Tibial artery (tissue), 4 donors: Measurements from ENCODE around the gene LHFPL4.
"Not testable (repeated sequence)": the region's sequence is repeated elsewhere in the genome, so short reads cannot be mapped to it uniquely, and the experiment has no call there.

Experiments
- DNase-seq, 2 donors: peaks; one replicate each; pipeline ENCODE4 v3.0.0-alpha.2; 2019
- H3K27ac ChIP-seq, 2 donors: fragments of 200-600 bp; sonication (generic) in 1 of 2; 1 replicate in 1 of 2; 2 replicates in 1 of 2; pipeline ENCODE4 v1.5.1; 2018 to 2019; ENCODE audit warnings: mild to moderate bottlenecking in 1 of 2
- H3K27me3 ChIP-seq, 2 donors: fragments of 200-600 bp; sonication (generic) in 1 of 2; one replicate each; pipeline versions ENCODE4 v1.5.1 to v1.6.0; 2016 to 2019
- H3K36me3 ChIP-seq, 3 donors: fragments of 200-600 bp; sonication (generic) in 2 of 3; one replicate each; pipeline ENCODE4 v1.5.1; 2016 to 2019; ENCODE audit warnings: mild to moderate bottlenecking in 2 of 3
- H3K4me1 ChIP-seq, 4 donors: fragments of 200-600 bp; sonication (generic) in 2 of 4; 1 replicate in 3 of 4; 2 replicates in 1 of 4; pipeline ENCODE4 v1.5.1; 2016 to 2019
- H3K4me3 ChIP-seq, 2 donors: fragments of 200-600 bp; sonication (generic) in 1 of 2; 1 replicate in 1 of 2; 2 replicates in 1 of 2; pipeline ENCODE4 v1.5.1; 2018 to 2019; ENCODE audit warnings: mild to moderate bottlenecking in 2 of 2
- H3K9me3 ChIP-seq, 3 donors: fragments of 200-600 bp; sonication (generic) in 1 of 3; one replicate each; pipeline ENCODE4 v1.5.1; 2016 to 2019
- CTCF ChIP-seq, 2 experiments: fragments of 200-600 bp in 1 of 2; fragments of 450-650 bp in 1 of 2; IDR thresholded peaks; one replicate each; pipeline ENCODE4 v1.5.1; 2017 to 2019; ENCODE audit warnings: antibody characterized with exemption in 2 of 2, mild to moderate bottlenecking in 1 of 2, moderate library complexity in 1 of 2
- intact Hi-C: fragments of 100-400 bp; cut with DNase I; formaldehyde crosslinking; loops from one replicate; pipeline ENCODE4 v1.15.0; 2023; ENCODE audit warnings: low total_unique reads

The LHFPL4 gene

GRCh38 chr3:9499455-9500107 is 54.0 kb downstream of the LHFPL4 start:
- no peak for TF ChIP-seq CTCF (IDR thresholded peaks at IDR 0.05)
- Histone ChIP-seq H3K27me3 (peaks cover 0 to 31% of the 10 kb centered on the region in 2 donors), H3K4me1 (peaks cover 0 to 12% (median 8%) of the 10 kb centered on the region in 4 donors), H3K27ac (no peak overlapping the region), H3K4me3 (no peak overlapping the region), H3K9me3 (no peaks in the 10 kb centered on the region), H3K36me3 (peaks cover 0 to 2% (median 0%) of the 10 kb centered on the region in 3 donors)
- intact Hi-C loops, result loop anchor here (5.0 kb wide), 1 partner anchor 403 kb away; the partner anchor contains the start of gene IL17RE
- DNase-seq, result peak in 1 of 2 donors; percentile 60

DNA sequence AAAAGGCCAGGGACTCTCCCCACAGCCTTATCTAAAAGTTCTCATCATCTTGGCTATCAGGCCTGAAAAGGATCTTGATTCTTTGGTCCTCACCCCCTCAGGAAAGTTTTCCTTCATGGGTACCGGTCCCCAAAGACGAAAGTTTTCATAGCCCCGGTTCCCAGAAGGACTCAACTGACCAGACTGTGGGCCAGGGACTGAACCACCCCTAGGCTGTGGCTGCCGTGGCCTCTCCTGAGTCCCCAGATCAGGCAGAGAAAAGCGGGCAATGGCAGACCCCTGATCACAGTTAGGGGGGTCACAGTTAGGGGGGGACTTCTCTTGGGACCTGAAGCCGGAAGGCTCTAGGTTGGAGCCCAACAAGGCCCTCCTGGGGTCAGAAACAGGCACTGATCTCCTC is 54.8 kb downstream of the LHFPL4 start:
- Histone ChIP-seq H3K4me3 (no peak overlapping the region), H3K9me3 (no peaks in the 10 kb centered on the region), H3K36me3 (peaks cover 0 to 7% (median 0%) of the 10 kb centered on the region in 3 donors), H3K27me3 (peaks cover 0 to 31% of the 10 kb centered on the region in 2 donors), H3K4me1 (peaks cover 0 to 12% (median 8%) of the 10 kb centered on the region in 4 donors), H3K27ac (no peak overlapping the region)
- DNase-seq, result no peak
- intact Hi-C loops, result no loop called here
- no peak for TF ChIP-seq CTCF (IDR thresholded peaks at IDR 0.05)

DNA sequence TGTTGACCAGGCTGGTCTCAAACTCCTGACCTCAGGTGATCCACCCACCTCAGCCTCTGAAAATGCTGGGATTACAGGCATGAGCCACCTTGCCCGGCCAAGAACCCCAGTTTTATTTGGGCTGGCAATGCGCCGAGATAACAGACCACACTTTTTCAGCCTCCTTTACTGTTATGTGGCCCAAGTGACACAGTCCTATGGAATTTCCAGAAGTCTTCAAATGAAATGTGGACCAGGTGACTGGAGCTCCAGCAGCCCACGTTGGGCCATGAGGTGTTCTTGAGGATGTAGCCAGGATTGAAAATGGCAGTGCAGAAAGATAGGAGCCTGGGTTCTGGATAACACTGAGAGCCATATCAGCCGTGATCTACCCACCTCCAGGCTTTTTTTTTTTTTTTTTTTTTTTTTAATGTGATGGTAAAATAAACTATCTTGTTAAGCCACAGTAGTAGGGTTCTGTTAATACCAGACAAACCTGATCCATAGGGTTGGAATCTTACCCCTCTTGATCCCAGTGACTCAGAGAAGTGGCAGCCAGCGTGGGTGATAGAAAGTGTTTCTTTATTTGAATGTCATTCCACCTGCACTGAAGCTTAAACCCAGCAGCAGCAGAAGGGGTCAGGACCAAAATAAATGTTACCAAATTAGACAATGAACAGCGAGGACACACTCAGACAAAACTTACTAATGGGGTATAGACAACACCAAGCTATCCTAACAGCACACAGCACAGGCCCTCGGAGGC is 55.6 kb downstream of the LHFPL4 start:
- H3K9me3 ChIP-seq, result no peaks in the 10 kb centered on the region
- intact Hi-C loops, result no loop called here
- no peak for TF ChIP-seq CTCF (IDR thresholded peaks at IDR 0.05)
- H3K36me3 ChIP-seq, result peaks cover 0 to 7% (median 4%) of the 10 kb centered on the region in 3 donors
- DNase-seq, result no peak
- no peak overlapping the region for H3K4me3 ChIP-seq
- H3K27me3 ChIP-seq, result peaks cover 0 to 31% of the 10 kb centered on the region in 2 donors
- peaks cover 0 to 12% (median 8%) of the 10 kb centered on the region in 4 donors for H3K4me1 ChIP-seq
- no peak overlapping the region for H3K27ac ChIP-seq

- H3K4me3 ChIP-seq, result no peak overlapping the region
- intact Hi-C loops, result no loop called here
- H3K27ac ChIP-seq, result no peak overlapping the region
- H3K27me3 ChIP-seq, result peaks cover 0 to 29% of the 10 kb centered on the region in 2 donors
- DNase-seq, result no peak
- H3K4me1 ChIP-seq, result peaks cover 0 to 12% (median 8%) of the 10 kb centered on the region in 4 donors
- no peaks in the 10 kb centered on the region for H3K9me3 ChIP-seq
- peaks cover 0 to 11% (median 4%) of the 10 kb centered on the region in 3 donors for H3K36me3 ChIP-seq
- TF ChIP-seq CTCF (IDR thresholded peaks at IDR 0.05), result no peak
Observed at GRCh38 chr3:9496893-9497292, 56.7 kb downstream of the LHFPL4 start.

- intact Hi-C loops, result not testable (repeated sequence)
Observed at GRCh38 chr3:9494036-9494435, 59.6 kb downstream of the LHFPL4 start.

DNA sequence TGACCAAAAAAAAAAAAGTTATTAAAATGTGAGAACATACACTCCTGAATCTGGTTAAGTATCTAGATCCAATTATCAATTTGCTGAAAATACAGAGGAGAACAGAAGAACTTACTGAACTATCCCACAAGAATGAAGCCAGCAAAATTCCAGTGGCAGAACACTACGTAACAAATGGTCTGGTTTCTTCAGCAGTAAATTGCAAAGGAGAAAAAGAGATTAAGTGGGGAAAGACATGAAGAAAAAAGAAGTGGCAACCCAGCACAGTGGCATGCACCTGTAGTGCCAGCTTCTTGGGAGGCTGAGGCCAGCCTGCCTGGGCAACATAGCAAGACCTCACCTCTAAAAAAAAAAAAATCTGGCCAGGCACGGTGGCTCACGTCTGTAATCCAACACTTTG is 62.1 kb downstream of the LHFPL4 start:
- DNase-seq, result peak in 1 of 2 donors; percentile 15
- Histone ChIP-seq H3K9me3 (peaks cover 0 to 6% (median 0%) of the 10 kb centered on the region in 3 donors), H3K27me3 (no peaks in the 10 kb centered on the region), H3K27ac (no peak overlapping the region), H3K4me3 (no peak overlapping the region), H3K4me1 (no peaks in the 10 kb centered on the region), H3K36me3 (peaks cover 5 to 22% (median 11%) of the 10 kb centered on the region in 3 donors)
- no peak for TF ChIP-seq CTCF (IDR thresholded peaks at IDR 0.05)
- intact Hi-C loops, result no loop called here

More at GRCh38 chr3:9494036-9494435, 59.6 kb downstream of the LHFPL4 start:
- H3K27ac ChIP-seq, H3K27me3 ChIP-seq, H3K9me3 ChIP-seq, H3K4me3 ChIP-seq, H3K4me1 ChIP-seq: not testable (repeated sequence)
- DNase-seq, result peak in 1 of 2 donors; percentile 38
- peaks cover 0 to 11% (median 4%) of the 10 kb centered on the region in 3 donors for H3K36me3 ChIP-seq
